Glomerular visceral epithelial cell (primary cell): ENCODE results near the gene SYT11.
A peak's percentile ranks its signal among the peaks of the same experiment; 100 is the strongest.
"Not testable (repeated sequence)": the region's sequence is repeated elsewhere in the genome, so short reads cannot be mapped to it uniquely, and the experiment has no call there.

Source experiments
- DNase-seq: peaks from one replicate; pipeline ENCODE4 v3.0.0-alpha.2; 2016; ENCODE audit errors: extremely low spot score

Gene SYT11

GRCh38 chr1:155859234-155859829 is at the start of gene SYT11:
SYT11 (plus strand) TSS chr1:155859567; CDS start chr1:155859762, 195 bp downstream.
- DNase-seq: peak; percentile 97

GRCh38 chr1:155812878-155813277 is 46.5 kb upstream of the SYT11 start:
- no peak for DNase-seq

GRCh38 chr1:155813672-155814071 is 45.7 kb upstream of the SYT11 start:
- no peak for DNase-seq

GRCh38 chr1:155816351-155816750 is 43.0 kb upstream of the SYT11 start:
- no peak for DNase-seq

GRCh38 chr1:155827450-155827849 is 31.9 kb upstream of the SYT11 start:
- no peak for DNase-seq

- DNase-seq: no peak
These were observed 27.9 kb upstream of the SYT11 start for GRCh38 chr1:155831279-155831976.

- no peak for DNase-seq
These were observed 25.6 kb upstream of the SYT11 start for GRCh38 chr1:155833665-155834295.

- DNase-seq: no peak
These were observed 25.0 kb upstream of the SYT11 start for GRCh38 chr1:155834296-155834926.

GRCh38 chr1:155834927-155835399 is 24.4 kb upstream of the SYT11 start:
- DNase-seq: not testable (repeated sequence)

GRCh38 chr1:155835548-155835947 is 23.8 kb upstream of the SYT11 start:
- no peak for DNase-seq

GRCh38 chr1:155840386-155840785 is 19.0 kb upstream of the SYT11 start:
- DNase-seq: no peak

- no peak for DNase-seq
These were observed 14.4 kb upstream of the SYT11 start for GRCh38 chr1:155844860-155845421.

- no peak for DNase-seq
These were observed 11.4 kb upstream of the SYT11 start for GRCh38 chr1:155847823-155848529.

GRCh38 chr1:155850345-155850744 is 9.0 kb upstream of the SYT11 start:
- no peak for DNase-seq

- no peak for DNase-seq
These were observed 3.0 kb upstream of the SYT11 start for GRCh38 chr1:155856257-155856974.

GRCh38 chr1:155856975-155857930 is 2.1 kb upstream of the SYT11 start, which contains the start of gene GON4L:
GON4L (minus strand) TSS chr1:155857214; CDS start chr1:155853780, 3,434 bp downstream.
- peak; percentile 92 for DNase-seq

GRCh38 chr1:155858800-155859233 is 550 bp upstream of the SYT11 start:
- DNase-seq: no peak

GRCh38 chr1:155859881-155860871 is 809 bp downstream of the SYT11 start:
- DNase-seq: peak; percentile 58
